OCI-LY7 (cell line): ENCODE measurements around the gene EYS.

Experiments used
- CTCF ChIP-seq: fragments of 200-600 bp; sonication (generic); conservative IDR thresholded peaks from 2 replicates; pipeline ENCODE4 v1.5.1; 2014; ENCODE audit warnings: mild to moderate bottlenecking, antibody characterized with exemption, low read length, moderate library complexity, mixed read lengths
- EZH2phosphoT487 ChIP-seq: fragments of 200-600 bp; sonication (generic); IDR thresholded peaks from 2 replicates; pipeline ENCODE4 v1.6.1; 2018; ENCODE audit warnings: low read depth, borderline replicate concordance, mild to moderate bottlenecking, mixed run types, antibody characterized with exemption, low read length, moderate library complexity, mixed read lengths

GRCh38 chr6:63760199-63760598, 1946.8 kb downstream of the EYS start:
- no peak for TF ChIP-seq CTCF
- no peak for TF ChIP-seq EZH2phosphoT487
